ENCODE data around the gene NFAT5. TPM values are rescaled to one million over a fixed set of nuclear protein-coding genes. Genes with fewer than 3 reads are reported as not detected.

The NFAT5 gene
- total RNA-seq, 1 experiment from 2014 or later, result 38.2 TPM

GRCh38 chr16:69691980-69692911, 126.5 kb downstream of the NFAT5 start:
- no peak for DNase-seq
- TF ChIP-seq EZH2 (IDR thresholded peaks at IDR 0.05; ENCODE audit: low read depth), result no peak
- no peak for TF ChIP-seq CTCF (conservative IDR thresholded peaks at IDR 0.05)
- H3K27me3 ChIP-seq (ENCODE audit: insufficient read depth, low read depth), result no peaks in the 10 kb centered on the region
- ChIA-PET POLR2A (ENCODE audit: unreplicated experiment) (no interaction called here), CTCF (no interaction called here)
- H3K79me2 ChIP-seq (ENCODE audit: low read depth), result peaks cover 3% of the 10 kb centered on the region; the same call in 1 of the 2 replicates
- peaks cover 61% of the 10 kb centered on the region for H3F3A ChIP-seq (ENCODE audit: insufficient read depth, low read depth)
- no peaks in the 10 kb centered on the region for H3K9me3 ChIP-seq (ENCODE audit: insufficient read depth, low read depth)
- H3K9me2 ChIP-seq (ENCODE audit: insufficient read depth), result no peaks in the 10 kb centered on the region
- H3K27ac ChIP-seq, result no peak overlapping the region
- H3K36me3 ChIP-seq (ENCODE audit: low read depth), result peaks cover 74% of the 10 kb centered on the region
- no peak overlapping the region for H3K4me3 ChIP-seq
- no peak overlapping the region for H2AFZ ChIP-seq
- intact Hi-C loops (cut with micrococcal nuclease; ENCODE audit: unreplicated experiment), result loop anchor here (5.0 kb wide), 1 partner anchor 35 kb away; no protein-coding TSS in a partner anchor
- no peaks in the 10 kb centered on the region for H3K4me1 ChIP-seq (replicated peaks; ENCODE audit: insufficient read depth)
- peaks cover 45% of the 10 kb centered on the region for H4K20me1 ChIP-seq (ENCODE audit: insufficient read depth)
- no peak overlapping the region for H3K4me2 ChIP-seq
- BruUV-seq (replicated peaks), result no TSS peak

- H3K27ac ChIP-seq, result no peak overlapping the region
- peaks cover 45% of the 10 kb centered on the region for H4K20me1 ChIP-seq (ENCODE audit: insufficient read depth)
- H3K27me3 ChIP-seq (ENCODE audit: insufficient read depth, low read depth), result no peaks in the 10 kb centered on the region
- no peak overlapping the region for H3K4me2 ChIP-seq
- H3F3A ChIP-seq (ENCODE audit: insufficient read depth, low read depth), result peaks cover 67% of the 10 kb centered on the region
- H3K9me2 ChIP-seq (ENCODE audit: insufficient read depth), result no peaks in the 10 kb centered on the region
- no peak overlapping the region for H3K4me3 ChIP-seq
- no TSS peak for BruUV-seq (replicated peaks)
- no peaks in the 10 kb centered on the region for H3K9me3 ChIP-seq (ENCODE audit: insufficient read depth, low read depth)
- TF ChIP-seq EZH2 (IDR thresholded peaks at IDR 0.05; ENCODE audit: low read depth) (no peak), CTCF (conservative IDR thresholded peaks at IDR 0.05) (no peak)
- peaks cover 10% of the 10 kb centered on the region; the same call in 1 of the 2 replicates for H3K79me2 ChIP-seq (ENCODE audit: low read depth)
- no peak overlapping the region for H2AFZ ChIP-seq
- ChIA-PET POLR2A (ENCODE audit: unreplicated experiment) (no interaction called here), CTCF (no interaction called here)
- peaks cover 79% of the 10 kb centered on the region for H3K36me3 ChIP-seq (ENCODE audit: low read depth)
- DNase-seq, result no peak
- no peaks in the 10 kb centered on the region for H3K4me1 ChIP-seq (replicated peaks; ENCODE audit: insufficient read depth)
- intact Hi-C loops (cut with micrococcal nuclease; ENCODE audit: unreplicated experiment), result loop anchor here (5.0 kb wide), 1 partner anchor 37 kb away; no protein-coding TSS in a partner anchor
Observed at GRCh38 chr16:69693916-69694315, 128.2 kb downstream of the NFAT5 start.

DNA sequence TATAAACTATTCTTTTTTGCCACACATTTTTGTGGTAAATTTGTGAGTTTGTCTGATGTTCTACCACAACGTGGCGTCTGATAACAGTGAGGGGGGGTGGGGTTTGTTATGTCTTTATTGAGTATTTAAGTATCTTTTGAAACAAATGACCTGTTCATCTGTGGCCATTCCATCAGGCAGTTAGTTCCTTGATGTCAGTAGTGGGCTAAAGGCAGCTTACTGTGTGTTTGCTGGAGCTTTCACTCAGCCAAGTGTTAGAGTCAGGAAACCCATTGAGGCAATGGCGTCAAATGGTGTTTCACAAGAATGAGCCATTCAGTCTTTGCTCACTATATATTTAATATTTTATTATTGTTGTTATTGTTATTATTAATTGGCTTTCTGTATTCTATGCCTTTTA, 132.6 kb downstream of the NFAT5 start:
- H3K4me2 ChIP-seq, result no peak overlapping the region
- no peak overlapping the region for H3K27ac ChIP-seq
- no peaks in the 10 kb centered on the region for H3K9me3 ChIP-seq (ENCODE audit: insufficient read depth, low read depth)
- no peaks in the 10 kb centered on the region for H3K9me2 ChIP-seq (ENCODE audit: insufficient read depth)
- H3K27me3 ChIP-seq (ENCODE audit: insufficient read depth, low read depth), result no peaks in the 10 kb centered on the region
- H2AFZ ChIP-seq, result no peak overlapping the region
- H3K4me3 ChIP-seq, result no peak overlapping the region
- H3K79me2 ChIP-seq (ENCODE audit: low read depth), result 0 out of 2 replicates have a peak, but pooled peaks cover 19% of the 10 kb centered on the region
- ChIA-PET CTCF (interaction anchor here (0.6 kb wide), 1 partner anchor 548 kb away, joined by 3 read pairs; no protein-coding TSS in a partner anchor), POLR2A (ENCODE audit: unreplicated experiment) (no interaction called here)
- no TSS peak for BruUV-seq (replicated peaks)
- no peak for DNase-seq
- TF ChIP-seq EZH2 (IDR thresholded peaks at IDR 0.05; ENCODE audit: low read depth), result no peak
- TF ChIP-seq CTCF (conservative IDR thresholded peaks at IDR 0.05), result no peak
- no peaks in the 10 kb centered on the region for H3K4me1 ChIP-seq (replicated peaks; ENCODE audit: insufficient read depth)
- H4K20me1 ChIP-seq (ENCODE audit: insufficient read depth), result peaks cover 44% of the 10 kb centered on the region
- H3F3A ChIP-seq (ENCODE audit: insufficient read depth, low read depth), result peaks cover 81% of the 10 kb centered on the region
- H3K36me3 ChIP-seq (ENCODE audit: low read depth), result peaks cover 46% of the 10 kb centered on the region
- intact Hi-C loops (cut with micrococcal nuclease; ENCODE audit: unreplicated experiment), result no loop called here

All from PC-9 (cell line).